HG03025 (cell line): Measurements from ENCODE around the gene TXLNA.

Source experiments
- ATAC-seq: cut with Tn5 transposase; IDR thresholded peaks from one replicate; pipeline ENCODE4 v1.9.1; 2021; ENCODE audit warnings: mild to moderate bottlenecking, moderate library complexity; ENCODE audit not compliant: unreplicated experiment, low FRiP score

Gene TXLNA

GRCh38 chr1:32208469-32208868 lies 29.0 kb downstream of the TXLNA start:
- no peak for ATAC-seq

- no peak for ATAC-seq
These were observed 29.4 kb downstream of the TXLNA start, which contains the start of gene DCDC2B for GRCh38 chr1:32208891-32209328. Gene DCDC2B (plus strand): TSS chr1:32209089. CDS start chr1:32209094, 5 bp downstream.

GRCh38 chr1:32215629-32216480 lies 36.4 kb downstream of the TXLNA start:
- ATAC-seq = no peak

GRCh38 chr1:32216566-32216965 lies 37.1 kb downstream of the TXLNA start:
- ATAC-seq = no peak

- no peak for ATAC-seq
These were observed 39.5 kb downstream of the TXLNA start for GRCh38 chr1:32219022-32219421.

GRCh38 chr1:32220746-32221580 lies 41.5 kb downstream of the TXLNA start:
- ATAC-seq = no peak

- no peak for ATAC-seq
These were observed 42.1 kb downstream of the TXLNA start for GRCh38 chr1:32221581-32221979.

GRCh38 chr1:32221980-32222755 lies 42.7 kb downstream of the TXLNA start, which contains the start of the genes EIF3I and TMEM234:
Gene EIF3I (plus strand): TSS chr1:32222407. CDS start chr1:32222442, 35 bp downstream.
Gene TMEM234 (minus strand): TSS chr1:32222353. CDS start chr1:32222322, 31 bp downstream.
- ATAC-seq = peak; percentile 82

- no peak for ATAC-seq
These were observed 44.2 kb downstream of the TXLNA start for GRCh38 chr1:32223683-32224082.

GRCh38 chr1:32224285-32224684 lies 44.8 kb downstream of the TXLNA start:
- ATAC-seq = no peak

GRCh38 chr1:32228771-32229170 lies 49.3 kb downstream of the TXLNA start:
- ATAC-seq = no peak

- ATAC-seq = no peak
These were observed 52.5 kb downstream of the TXLNA start for GRCh38 chr1:32231843-32232432.

GRCh38 chr1:32232558-32233304 lies 53.3 kb downstream of the TXLNA start:
- ATAC-seq = no peak

GRCh38 chr1:32234792-32235191 lies 55.3 kb downstream of the TXLNA start:
- ATAC-seq = no peak

GRCh38 chr1:32239337-32239736 lies 59.9 kb downstream of the TXLNA start:
- no peak for ATAC-seq

- no peak for ATAC-seq
These were observed 60.3 kb downstream of the TXLNA start for GRCh38 chr1:32239790-32240139.

GRCh38 chr1:32240140-32240951 lies 60.9 kb downstream of the TXLNA start:
- no peak for ATAC-seq

- no peak for ATAC-seq
These were observed 61.7 kb downstream of the TXLNA start for GRCh38 chr1:32241001-32241763.
